ENCODE results near the gene LTBP3. TPM values are rescaled to one million over a fixed set of nuclear protein-coding genes. Genes with fewer than 3 reads are reported as not detected.
"Not testable (repeated sequence)": the region's sequence is repeated elsewhere in the genome, so short reads cannot be mapped to it uniquely, and the experiment has no call there.

The LTBP3 gene
- total RNA-seq, 4 donors from 2014 or later, result 48.7 to 467 (median 140) TPM

DNA sequence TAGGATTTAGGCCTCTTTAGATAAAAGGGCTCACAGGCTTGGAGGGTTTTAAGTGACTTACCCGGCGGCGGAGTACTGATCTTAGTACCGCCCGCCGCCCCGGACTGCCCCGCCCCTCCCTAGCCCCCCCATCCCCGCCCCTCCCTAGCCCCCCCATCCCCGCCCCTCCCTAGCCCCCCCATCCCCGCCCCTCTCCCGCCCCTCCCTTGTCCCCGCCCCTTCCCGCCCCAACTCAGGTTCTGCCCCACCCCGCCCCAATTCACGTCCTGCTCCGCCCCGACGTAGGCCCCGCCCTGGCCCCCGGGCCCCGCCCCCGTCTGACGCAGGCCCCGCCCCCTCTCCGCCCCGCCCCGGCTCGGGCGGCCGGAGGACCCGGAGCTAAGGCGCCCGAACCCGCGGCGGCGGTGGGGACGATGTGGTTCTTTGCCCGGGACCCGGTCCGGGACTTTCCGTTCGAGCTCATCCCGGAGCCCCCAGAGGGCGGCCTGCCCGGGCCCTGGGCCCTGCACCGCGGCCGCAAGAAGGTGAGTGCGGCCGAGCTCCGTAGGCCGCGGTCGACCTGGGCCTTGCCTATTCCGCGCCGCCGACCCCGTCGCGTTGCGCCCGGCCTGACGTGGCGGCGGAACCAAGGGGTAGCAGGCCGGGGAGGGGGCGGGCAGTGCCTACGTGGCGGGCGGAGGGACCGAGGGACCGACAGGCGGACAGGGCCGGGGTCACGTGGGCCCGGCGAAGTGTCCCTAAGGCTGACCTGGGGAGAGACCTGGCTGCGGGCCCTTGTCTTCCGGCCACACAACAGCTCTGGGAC, 33.2 kb downstream of the LTBP3 start, which contains the start of gene SCYL1:
Gene SCYL1 (plus strand): TSS at position 343 of the 805 bp plus-strand sequence. CDS start 71 bp downstream, at position 414.
- WGBS, 2 donors (ENCODE audit: low coverage in 1 of 2), result 0 to 1% methylated on average over 3 to 37 of the region's 82 CpGs
- Histone ChIP-seq H3K27ac (peak within 1 kb of the TSS; percentile 91 to 93 (median 92)), H3K4me1 (peaks cover 11 to 37% (median 24%) of the 10 kb centered on the region in 4 donors), H3K9me3 (no peaks in the 10 kb centered on the region), H3K36me3 (no peaks in the 10 kb centered on the region), H3K27me3 (no peaks in the 10 kb centered on the region), H3K4me3 (peak within 1 kb of the TSS; percentile 76 to 99 (median 82))
- peak; percentile 88 for DNase-seq
- in situ Hi-C loops (cut with MboI; ENCODE audit: low pct_ligation_motif_present in 1 of 4, low pct_unique_long_range_greater_than_20kb in 1 of 4, low sequenced_read_pairs in 3 of 4) (no loop called here), intact Hi-C loops (cut with DNase I; ENCODE audit: low total_unique reads) (no loop called here)
- no peak for TF ChIP-seq EP300 (IDR thresholded peaks at IDR 0.05; ENCODE audit: low read depth)
- TF ChIP-seq POLR2A (IDR thresholded peaks at IDR 0.05), result peak; percentile 60
- TF ChIP-seq, protein P1, sequence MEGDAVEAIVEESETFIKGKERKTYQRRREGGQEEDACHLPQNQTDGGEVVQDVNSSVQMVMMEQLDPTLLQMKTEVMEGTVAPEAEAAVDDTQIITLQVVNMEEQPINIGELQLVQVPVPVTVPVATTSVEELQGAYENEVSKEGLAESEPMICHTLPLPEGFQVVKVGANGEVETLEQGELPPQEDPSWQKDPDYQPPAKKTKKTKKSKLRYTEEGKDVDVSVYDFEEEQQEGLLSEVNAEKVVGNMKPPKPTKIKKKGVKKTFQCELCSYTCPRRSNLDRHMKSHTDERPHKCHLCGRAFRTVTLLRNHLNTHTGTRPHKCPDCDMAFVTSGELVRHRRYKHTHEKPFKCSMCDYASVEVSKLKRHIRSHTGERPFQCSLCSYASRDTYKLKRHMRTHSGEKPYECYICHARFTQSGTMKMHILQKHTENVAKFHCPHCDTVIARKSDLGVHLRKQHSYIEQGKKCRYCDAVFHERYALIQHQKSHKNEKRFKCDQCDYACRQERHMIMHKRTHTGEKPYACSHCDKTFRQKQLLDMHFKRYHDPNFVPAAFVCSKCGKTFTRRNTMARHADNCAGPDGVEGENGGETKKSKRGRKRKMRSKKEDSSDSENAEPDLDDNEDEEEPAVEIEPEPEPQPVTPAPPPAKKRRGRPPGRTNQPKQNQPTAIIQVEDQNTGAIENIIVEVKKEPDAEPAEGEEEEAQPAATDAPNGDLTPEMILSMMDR (IDR thresholded peaks at IDR 0.05), result no peak
- peak; percentile 65 to 82 (median 80) for TF ChIP-seq POLR2AphosphoS5 (IDR thresholded peaks at IDR 0.05)

DNA sequence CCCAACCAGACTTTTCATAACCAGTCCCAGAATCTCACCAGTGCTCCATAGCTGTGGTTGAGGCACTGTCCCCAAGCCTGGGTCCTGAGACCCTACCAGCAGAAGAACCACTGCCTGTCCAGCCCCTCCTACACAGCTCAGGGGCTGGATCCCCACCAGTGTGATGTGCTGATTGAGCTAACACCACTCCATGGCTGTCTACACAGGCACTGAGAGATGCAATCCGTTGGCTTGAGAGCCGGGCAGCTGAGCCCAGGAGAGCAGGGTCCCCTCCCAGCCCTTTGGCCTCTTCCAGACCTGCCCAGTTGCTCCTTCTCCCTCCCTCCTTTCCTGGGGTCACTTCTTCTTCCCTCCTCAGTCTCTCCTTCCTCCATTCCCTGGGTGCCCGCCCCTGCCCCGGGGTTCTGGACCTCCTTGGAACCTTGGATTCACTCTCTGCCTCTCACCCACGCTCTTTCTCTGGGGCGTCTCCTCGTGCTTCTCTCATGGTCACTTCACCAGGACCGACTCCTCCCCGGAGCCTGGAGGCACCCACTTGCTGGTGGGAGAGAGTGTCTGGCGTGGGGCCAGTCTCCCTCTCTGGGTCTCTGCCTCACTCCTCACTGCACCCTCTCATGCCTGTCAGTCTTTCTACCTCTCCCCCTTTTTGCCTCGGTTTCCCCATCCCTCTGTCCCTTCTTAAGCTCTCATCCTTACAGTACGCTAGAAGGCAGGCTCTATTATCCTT, 34.0 kb downstream of the LTBP3 start:
- Histone ChIP-seq H3K9me3 (no peaks in the 10 kb centered on the region), H3K4me1 (peaks cover 11 to 37% (median 24%) of the 10 kb centered on the region in 4 donors), H3K36me3 (no peaks in the 10 kb centered on the region), H3K4me3 (peak overlapping the region in 2 of 4 donors; percentile 19 to 35), H3K27me3 (no peaks in the 10 kb centered on the region), H3K27ac (peak overlapping the region; percentile 79 to 82 (median 80))
- TF ChIP-seq EP300 (IDR thresholded peaks at IDR 0.05; ENCODE audit: low read depth) (no peak), POLR2A (IDR thresholded peaks at IDR 0.05) (no peak), POLR2AphosphoS5 (IDR thresholded peaks at IDR 0.05) (no peak)
- TF ChIP-seq, protein P1 (IDR thresholded peaks at IDR 0.05), result no peak
- 0 to 49% methylated on average over 2 to 12 of the region's 12 CpGs for WGBS, 2 donors (ENCODE audit: low coverage in 1 of 2)
- in situ Hi-C loops (cut with MboI; ENCODE audit: low pct_ligation_motif_present in 1 of 4, low pct_unique_long_range_greater_than_20kb in 1 of 4, low sequenced_read_pairs in 3 of 4) (no loop called here), intact Hi-C loops (cut with DNase I; ENCODE audit: low total_unique reads) (no loop called here)
- DNase-seq, result peak; percentile 46

DNA sequence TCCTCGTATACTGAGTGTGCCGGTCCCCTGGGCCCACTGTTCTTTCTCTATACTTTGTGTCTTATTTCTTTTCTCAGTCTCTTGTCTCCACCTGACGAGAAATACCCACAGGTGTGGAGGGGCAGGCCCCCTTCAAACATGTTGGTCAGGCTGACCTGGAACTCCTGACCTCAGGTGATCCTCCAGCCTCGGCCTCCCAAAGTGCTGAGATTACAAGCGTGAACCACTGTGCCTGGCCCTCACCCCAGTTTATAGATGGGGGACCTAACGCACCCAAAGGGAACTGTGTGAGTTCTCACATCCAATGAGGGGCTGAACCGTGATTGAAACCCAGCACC, 34.6 kb downstream of the LTBP3 start:
- in situ Hi-C loops (cut with MboI; ENCODE audit: low pct_ligation_motif_present in 1 of 4, low pct_unique_long_range_greater_than_20kb in 1 of 4, low sequenced_read_pairs in 3 of 4); H3K36me3 ChIP-seq; H3K27me3 ChIP-seq; H3K9me3 ChIP-seq; DNase-seq; H3K4me3 ChIP-seq; intact Hi-C loops (cut with DNase I; ENCODE audit: low total_unique reads): not testable (repeated sequence)
- H3K27ac ChIP-seq, result peak overlapping the region in 3 of 4 donors; percentile 80 to 82 (median 81)
- peaks cover 11 to 37% (median 24%) of the 10 kb centered on the region in 4 donors for H3K4me1 ChIP-seq
- WGBS, 2 donors (ENCODE audit: low coverage in 1 of 2), result 71 to 84% methylated on average over 1 to 7 of the region's 7 CpGs

DNA sequence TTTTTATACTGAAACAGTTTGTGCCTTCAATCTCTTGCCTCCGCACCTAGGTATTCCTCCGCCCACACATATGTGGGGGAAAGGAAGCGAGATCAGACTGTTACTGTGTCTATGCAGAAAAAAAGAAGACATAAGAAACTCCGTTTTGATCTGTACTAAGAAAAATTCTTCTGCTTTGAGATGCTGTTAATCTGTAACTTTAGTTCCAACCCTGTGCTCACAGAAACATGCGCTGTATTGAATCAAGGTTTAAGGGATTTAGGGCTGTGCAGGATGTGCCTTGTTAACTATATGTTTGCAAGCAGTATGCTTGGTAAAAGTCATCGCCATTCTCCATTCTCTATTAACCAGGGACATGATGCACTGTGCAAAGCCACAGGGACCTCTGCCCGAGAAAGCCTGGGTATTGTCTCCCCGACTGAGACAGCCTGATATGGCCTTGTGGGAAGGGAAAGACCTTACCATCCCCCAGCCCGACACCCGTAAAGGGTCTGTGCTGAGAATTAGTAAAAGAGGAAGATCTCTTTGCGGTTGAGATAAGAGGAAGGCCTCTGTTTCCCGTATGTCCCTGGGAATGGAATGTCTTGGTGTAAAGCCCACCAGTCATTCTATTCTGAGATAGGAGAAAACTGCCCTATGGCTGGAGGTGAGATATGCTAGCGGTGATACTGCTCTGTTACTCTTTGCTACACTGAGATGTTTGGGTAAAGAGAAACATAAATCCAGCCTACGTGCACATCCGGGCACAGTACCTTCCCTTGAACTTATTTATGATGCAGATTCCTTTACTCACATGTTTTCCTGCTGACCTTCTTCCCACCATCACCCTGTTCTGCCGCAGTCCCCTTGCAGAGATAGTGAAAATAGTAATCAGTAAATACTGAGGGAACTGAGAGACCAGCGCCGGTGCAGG, 35.2 kb downstream of the LTBP3 start:
- WGBS, 2 donors (ENCODE audit: low coverage in 1 of 2), result 41 to 45% methylated on average over 8 to 18 of the region's 18 CpGs
- in situ Hi-C loops (cut with MboI; ENCODE audit: low pct_ligation_motif_present in 1 of 4, low pct_unique_long_range_greater_than_20kb in 1 of 4, low sequenced_read_pairs in 3 of 4); intact Hi-C loops (cut with DNase I; ENCODE audit: low total_unique reads); H3K36me3 ChIP-seq; H3K9me3 ChIP-seq; H3K4me3 ChIP-seq; H3K27me3 ChIP-seq; DNase-seq: not testable (repeated sequence)
- H3K27ac ChIP-seq, result peak overlapping the region in 3 of 4 donors; percentile 80 to 82 (median 81)
- H3K4me1 ChIP-seq, result peaks cover 11 to 37% (median 24%) of the 10 kb centered on the region in 4 donors
- TF ChIP-seq POLR2A (IDR thresholded peaks at IDR 0.05), result peak; percentile 26

DNA sequence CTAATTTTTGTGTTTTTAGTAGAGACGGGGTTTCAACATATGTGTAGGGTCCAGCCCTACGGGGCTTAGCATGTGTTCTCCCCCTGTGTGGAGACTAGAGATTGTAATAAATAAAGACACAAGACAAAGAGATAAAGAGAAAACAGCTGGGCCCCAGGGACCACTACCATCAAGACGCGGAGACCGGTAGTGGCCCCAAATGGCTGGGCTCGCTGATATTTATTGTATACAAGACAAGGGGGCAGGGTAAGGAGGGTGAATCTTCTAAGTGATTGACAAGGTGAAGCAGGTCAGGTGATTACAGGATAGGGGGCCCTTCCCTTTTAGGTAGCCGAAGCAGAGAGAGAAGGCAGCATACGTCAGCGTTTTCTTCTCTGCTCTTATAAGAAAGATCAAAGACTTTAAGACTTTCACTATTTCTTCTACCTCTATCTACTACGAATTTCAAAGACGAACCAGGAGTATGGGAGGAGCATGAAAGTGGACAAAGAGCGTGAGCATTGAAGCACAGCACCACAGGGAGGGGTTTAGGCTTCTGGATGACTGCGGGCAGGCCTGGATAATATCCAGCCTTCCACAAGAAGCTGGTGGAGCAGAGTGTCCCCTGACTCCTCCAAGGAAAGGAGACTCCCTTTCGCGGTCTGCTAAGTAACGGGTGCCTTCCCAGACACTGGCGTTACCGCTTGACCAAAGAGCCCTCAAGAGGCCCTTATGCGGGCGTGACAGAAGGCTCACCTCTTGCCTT, 36.2 kb downstream of the LTBP3 start:
- intact Hi-C loops (cut with DNase I; ENCODE audit: low total_unique reads); DNase-seq: not testable (repeated sequence)

DNA sequence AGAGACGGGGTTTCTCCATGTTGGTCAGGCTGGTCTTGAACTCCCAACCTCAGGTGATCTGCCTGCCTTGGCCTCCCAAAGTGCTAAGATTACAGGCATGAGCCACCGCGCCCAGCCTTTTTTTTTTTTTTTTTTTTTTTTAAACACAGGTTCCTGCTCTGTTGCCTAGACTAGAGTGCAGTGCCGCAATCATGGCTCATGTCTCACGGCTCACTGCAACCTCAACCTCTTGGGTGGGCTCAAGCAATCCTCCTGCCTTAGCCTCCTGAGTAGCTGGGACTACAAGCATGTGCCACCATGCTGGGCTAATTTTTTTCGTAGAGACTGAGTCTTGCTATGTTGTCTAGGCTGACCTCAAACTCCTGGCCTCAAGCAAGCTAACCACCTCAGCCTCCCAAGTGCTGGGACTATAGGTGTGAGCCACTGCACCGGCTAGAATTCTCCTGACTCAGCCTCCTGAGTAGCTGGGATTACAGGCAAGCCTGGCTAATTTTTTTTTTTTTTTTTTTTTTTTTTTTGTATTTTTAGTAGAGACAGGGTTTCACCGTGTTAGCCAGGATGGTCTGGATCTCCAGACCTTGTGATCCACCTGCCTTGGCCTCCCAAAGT, 39.1 kb downstream of the LTBP3 start:
- intact Hi-C loops (cut with DNase I; ENCODE audit: low total_unique reads); H3K27ac ChIP-seq; H3K27me3 ChIP-seq; H3K9me3 ChIP-seq; H3K36me3 ChIP-seq; DNase-seq; H3K4me3 ChIP-seq: not testable (repeated sequence)
- H3K4me1 ChIP-seq, result peaks cover 2 to 19% (median 5%) of the 10 kb centered on the region in 4 donors
- WGBS, 2 donors (ENCODE audit: low coverage in 1 of 2), result 91 to 93% methylated on average over 6 to 8 of the region's 8 CpGs
- in situ Hi-C loops (cut with MboI; ENCODE audit: low pct_ligation_motif_present in 1 of 4, low pct_unique_long_range_greater_than_20kb in 1 of 4, low sequenced_read_pairs in 3 of 4), result loop anchor here in 1 of 4 donors (10.0 kb wide), 1 partner anchor 154 kb away; no protein-coding TSS in a partner anchor

More for the DNA sequence above, 36.2 kb downstream of the LTBP3 start:
- H3K36me3 ChIP-seq; H3K4me3 ChIP-seq; H3K9me3 ChIP-seq; H3K27me3 ChIP-seq; in situ Hi-C loops (cut with MboI; ENCODE audit: low pct_ligation_motif_present in 1 of 4, low pct_unique_long_range_greater_than_20kb in 1 of 4, low sequenced_read_pairs in 3 of 4): not testable (repeated sequence)
- WGBS, 2 donors (ENCODE audit: low coverage in 1 of 2), result 67 to 85% methylated on average over 4 to 20 of the region's 20 CpGs
- peak overlapping the region in 1 of 4 donors; percentile 80 for H3K27ac ChIP-seq
- H3K4me1 ChIP-seq, result peaks cover 11 to 37% (median 24%) of the 10 kb centered on the region in 4 donors

All from transverse colon (tissue), 4 donors.